Muscle of back (tissue), 13 donors: Measurements from ENCODE around the gene ATXN7. TPM values are rescaled to one million over a fixed set of nuclear protein-coding genes. Genes with fewer than 3 reads are reported as not detected.

Experiments
- DNase-seq, 3 donors: peaks; one replicate each; pipeline versions ENCODE4 v3.0.0 to v3.0.0-alpha.2; 2013
- long read RNA-seq, 9 donors: transcript quantifications; one replicate each; lab custom pipeline, GENCODE V29; 2026
- polyA plus RNA-seq, 10 donors: library from polyadenylated mRNA; unstranded; fragments of 120-200 nt; gene quantifications; one replicate each; pipeline ENCODE4 v1.2.1, GENCODE V29; 2013; ENCODE audit not compliant: insufficient read length in 10 of 10

ATXN7 gene, protein sequence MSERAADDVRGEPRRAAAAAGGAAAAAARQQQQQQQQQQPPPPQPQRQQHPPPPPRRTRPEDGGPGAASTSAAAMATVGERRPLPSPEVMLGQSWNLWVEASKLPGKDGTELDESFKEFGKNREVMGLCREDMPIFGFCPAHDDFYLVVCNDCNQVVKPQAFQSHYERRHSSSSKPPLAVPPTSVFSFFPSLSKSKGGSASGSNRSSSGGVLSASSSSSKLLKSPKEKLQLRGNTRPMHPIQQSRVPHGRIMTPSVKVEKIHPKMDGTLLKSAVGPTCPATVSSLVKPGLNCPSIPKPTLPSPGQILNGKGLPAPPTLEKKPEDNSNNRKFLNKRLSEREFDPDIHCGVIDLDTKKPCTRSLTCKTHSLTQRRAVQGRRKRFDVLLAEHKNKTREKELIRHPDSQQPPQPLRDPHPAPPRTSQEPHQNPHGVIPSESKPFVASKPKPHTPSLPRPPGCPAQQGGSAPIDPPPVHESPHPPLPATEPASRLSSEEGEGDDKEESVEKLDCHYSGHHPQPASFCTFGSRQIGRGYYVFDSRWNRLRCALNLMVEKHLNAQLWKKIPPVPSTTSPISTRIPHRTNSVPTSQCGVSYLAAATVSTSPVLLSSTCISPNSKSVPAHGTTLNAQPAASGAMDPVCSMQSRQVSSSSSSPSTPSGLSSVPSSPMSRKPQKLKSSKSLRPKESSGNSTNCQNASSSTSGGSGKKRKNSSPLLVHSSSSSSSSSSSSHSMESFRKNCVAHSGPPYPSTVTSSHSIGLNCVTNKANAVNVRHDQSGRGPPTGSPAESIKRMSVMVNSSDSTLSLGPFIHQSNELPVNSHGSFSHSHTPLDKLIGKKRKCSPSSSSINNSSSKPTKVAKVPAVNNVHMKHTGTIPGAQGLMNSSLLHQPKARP
- polyA plus RNA-seq, result 10 to 100 TPM in 9 of 10 donors, 1 to 10 TPM in 1; 8.9 to 18.3 (median 11.7) TPM
- long read RNA-seq, donor 1, result 0 reads
- long read RNA-seq, donor 2, result 0 reads
- long read RNA-seq, donor 3, result 0 reads
- long read RNA-seq, donor 4, partial matches to known transcripts, result 0 of 2 reads
- long read RNA-seq, donor 4, other reads (novel, unspliced or antisense), result 0 of 2 reads
- long read RNA-seq, donor 5, partial matches to known transcripts, result 0 of 6 reads
- long read RNA-seq, donor 5, other reads (novel, unspliced or antisense), result 0 of 6 reads
- long read RNA-seq, donor 6, partial matches to known transcripts, result 0 of 3 reads
- long read RNA-seq, donor 6, other reads (novel, unspliced or antisense), result 0 of 3 reads
- long read RNA-seq, donor 7, partial matches to known transcripts, result 0 of 1 reads
- long read RNA-seq, donor 7, other reads (novel, unspliced or antisense), result 0 of 1 reads
- long read RNA-seq, donor 8, partial matches to known transcripts, result 0 of 1 reads
- long read RNA-seq, donor 8, other reads (novel, unspliced or antisense), result 0 of 1 reads
- long read RNA-seq, donor 9, result 0 reads

DNA sequence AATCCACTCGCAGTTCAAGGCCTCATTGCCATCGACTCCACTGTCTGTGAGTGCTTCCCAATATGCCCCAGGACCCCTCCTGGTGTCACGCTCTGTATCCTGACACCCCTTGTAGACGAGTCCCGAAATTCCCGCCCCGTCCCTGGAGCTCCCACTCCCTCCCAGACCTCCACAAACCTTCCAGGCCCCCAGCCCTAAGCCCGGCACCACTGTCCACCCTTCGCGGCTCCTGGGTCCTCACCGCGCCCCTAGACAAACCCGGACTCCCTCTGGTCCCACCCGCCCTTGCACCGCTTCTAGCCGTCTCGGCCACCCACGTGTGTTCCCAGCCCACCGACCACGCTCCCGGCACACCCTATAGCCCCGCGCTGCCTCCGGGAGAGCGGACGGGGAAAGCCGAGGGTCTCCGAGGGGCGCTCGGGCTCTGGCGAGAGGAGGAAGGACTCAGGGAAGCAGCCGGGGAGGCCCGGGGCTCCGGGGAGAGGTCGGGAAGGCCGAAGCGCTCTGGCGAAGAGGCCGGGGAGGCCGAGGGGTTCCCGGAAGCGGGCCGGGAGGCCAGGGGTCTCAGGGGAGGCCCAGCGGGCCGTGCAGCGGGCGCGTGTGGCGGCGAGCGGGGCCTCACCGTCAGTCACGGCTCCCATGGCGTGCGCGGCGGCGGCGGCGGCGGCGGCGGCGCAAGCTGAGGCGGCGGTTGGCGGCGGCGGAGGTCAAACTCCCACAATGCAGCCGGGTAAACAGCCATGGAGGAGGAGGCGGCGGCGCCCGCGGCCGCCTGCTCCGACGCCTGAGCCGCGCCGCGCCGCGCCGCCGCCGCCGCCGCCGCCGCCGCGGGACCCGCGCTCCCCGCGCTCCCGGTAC lies at the start of gene ATXN7, which contains the start of gene THOC7:
TSS of gene ATXN7 (plus strand) at position 718 of the 858 bp plus-strand sequence. CDS start 48,732 bp downstream, outside the sequence.
TSS of gene THOC7 (minus strand) at position 656 of the 858 bp plus-strand sequence. CDS start at position 641, 15 bp downstream.
- peak; percentile 49 to 85 (median 55) for DNase-seq

DNA sequence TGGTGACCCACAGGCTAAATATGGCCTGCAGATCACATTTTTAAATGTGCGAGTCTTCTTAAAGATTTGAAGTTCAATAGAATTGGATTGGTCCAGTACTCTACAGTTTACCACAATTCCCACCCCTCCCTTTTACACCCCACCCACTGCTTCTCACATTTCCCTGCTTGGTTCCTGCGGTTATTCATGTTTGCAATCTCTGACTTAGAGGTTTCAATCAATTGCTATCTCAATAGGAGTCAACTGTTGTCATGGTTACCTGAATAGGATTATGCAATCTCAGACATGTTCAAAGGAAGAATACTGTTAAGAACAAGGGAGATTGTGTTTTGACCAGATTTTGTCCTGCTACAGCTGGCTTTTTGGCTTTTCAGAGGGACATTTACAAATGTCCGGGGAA lies 49.4 kb upstream of the ATXN7 start:
- no peak for DNase-seq

DNA sequence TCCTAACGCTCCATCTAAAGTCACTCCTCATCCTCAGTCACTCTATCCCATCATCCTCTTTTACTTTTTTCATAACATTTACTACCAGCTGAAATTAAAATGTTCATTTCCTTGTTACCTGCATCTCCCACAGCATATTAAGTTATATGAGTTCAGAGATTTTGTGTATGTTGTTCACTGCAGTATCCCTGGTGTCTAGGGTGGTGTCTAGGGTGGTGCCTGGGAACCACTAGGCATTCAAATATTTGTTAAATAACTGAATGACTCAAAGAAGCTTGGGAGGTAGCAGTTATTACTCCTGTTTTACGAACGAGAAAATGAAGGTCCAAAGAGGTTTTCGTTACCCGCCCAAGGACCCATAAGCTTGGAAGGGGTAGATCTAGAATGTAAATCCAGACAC lies 46.4 kb upstream of the ATXN7 start:
- DNase-seq, result no peak

DNA sequence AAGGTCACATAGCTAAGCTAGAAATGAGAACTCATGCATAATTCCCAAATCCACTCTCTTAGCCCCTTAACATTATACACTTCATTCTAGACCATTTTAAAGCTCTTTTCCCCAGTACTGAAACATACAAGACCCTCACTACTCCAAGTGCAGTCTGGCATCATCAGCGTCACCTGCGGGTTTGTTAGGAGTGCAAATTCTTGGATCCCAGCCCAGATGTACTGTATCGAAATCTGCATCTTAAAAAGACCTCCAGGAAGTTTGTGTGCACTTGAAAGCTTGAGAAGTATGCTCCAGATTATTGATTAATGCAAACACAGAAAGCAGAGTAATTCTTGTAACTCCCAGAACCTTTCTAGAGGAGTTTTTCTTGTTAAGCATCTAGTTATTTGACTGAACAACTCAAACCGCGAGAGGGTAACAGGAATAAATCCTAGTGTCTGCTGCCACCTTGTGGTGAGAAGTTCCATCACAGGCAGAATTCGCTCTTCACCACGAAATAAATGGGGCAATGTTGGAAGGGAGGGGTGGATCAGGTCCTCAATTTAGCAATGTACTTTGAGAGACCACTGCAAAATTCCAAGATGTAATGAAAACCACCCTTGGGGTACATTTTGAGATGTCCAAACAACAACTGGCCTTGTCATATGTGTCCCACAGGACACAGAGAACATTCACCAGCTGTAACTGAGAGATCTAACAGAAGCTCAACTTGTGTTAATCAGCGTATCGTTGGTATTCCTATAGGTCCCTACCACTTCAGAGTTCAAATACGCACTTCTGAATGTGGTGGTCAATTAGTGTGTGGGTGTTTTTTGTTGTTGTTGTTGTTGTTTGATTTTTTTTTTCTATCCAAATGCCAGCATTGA lies 45.2 kb upstream of the ATXN7 start:
- peak; percentile 47 to 72 (median 67) for DNase-seq

DNA sequence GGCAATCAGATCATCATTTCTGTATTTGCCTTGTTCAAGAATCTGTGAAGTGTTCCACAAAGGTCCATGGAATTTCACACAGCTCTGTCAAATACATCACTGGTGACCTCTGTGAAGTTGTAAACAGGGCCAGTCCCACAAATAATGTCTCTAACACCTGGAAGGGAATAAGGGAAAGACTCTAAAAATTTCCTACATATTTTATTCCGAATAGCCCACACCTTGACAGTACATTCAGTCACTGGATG lies 44.6 kb upstream of the ATXN7 start, which contains the start of gene C3orf49:
TSS of gene C3orf49 (plus strand) at position 149 of the 248 bp plus-strand sequence. CDS start 173 bp downstream, outside the sequence.
- no peak for DNase-seq

DNA sequence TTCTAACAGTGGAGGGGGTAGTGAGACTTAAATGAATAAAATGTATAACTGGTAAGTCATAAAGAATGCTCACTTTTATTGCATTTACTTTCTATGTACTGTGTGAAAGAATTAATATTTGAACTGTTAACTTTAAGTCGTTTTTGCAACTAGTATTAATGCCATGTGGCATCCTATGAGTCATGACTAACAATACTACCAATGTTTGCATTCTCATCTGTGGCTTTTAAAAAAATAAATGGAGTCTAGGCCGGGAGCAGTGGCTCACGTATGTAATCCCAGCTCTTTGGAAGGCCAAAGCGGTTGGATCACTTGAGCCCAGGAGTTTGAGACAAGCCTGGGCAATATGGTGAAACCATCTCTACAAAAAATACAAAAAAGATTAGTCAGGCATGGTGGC lies 39.4 kb upstream of the ATXN7 start:
- peak in 1 of 3 donors; percentile 19 for DNase-seq

DNA sequence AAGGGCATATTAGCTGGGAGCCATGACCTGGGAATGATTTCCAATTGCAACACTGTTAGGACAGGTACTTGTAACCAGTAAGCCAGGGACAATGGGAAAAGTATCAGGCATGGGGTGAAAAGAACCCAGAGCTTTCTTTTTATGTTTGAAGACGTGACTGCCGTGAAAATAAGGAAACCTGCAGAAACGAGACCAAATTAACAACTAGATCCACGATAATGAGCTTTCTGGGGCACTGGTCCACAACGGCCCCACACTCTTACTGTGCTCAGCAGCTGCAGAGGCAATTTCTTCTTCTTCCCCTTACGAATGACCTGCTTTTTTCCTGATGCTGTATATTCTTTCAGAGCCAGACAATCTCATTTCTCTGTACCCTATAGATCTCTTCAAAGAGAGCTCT lies 33.1 kb upstream of the ATXN7 start:
- no peak for DNase-seq

DNA sequence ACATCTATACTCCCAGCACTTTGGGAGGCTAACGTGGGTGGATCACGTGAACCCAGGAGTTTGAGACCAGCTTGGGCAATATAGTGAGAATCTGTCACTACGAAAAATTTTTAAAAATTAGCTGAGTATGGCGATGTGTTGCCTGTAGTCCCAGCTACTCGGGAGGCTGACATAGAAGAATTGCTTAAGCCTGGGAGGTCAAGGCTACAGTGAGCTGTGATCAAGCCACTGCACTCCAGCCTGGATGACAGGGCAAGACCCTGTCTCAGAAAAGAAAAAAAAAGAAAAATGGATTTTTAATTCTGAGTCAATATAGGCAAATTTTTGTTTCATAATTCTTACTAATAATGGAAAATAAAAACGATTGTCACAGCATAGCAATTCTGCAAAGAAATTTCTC lies 31.3 kb upstream of the ATXN7 start:
- no peak for DNase-seq

DNA sequence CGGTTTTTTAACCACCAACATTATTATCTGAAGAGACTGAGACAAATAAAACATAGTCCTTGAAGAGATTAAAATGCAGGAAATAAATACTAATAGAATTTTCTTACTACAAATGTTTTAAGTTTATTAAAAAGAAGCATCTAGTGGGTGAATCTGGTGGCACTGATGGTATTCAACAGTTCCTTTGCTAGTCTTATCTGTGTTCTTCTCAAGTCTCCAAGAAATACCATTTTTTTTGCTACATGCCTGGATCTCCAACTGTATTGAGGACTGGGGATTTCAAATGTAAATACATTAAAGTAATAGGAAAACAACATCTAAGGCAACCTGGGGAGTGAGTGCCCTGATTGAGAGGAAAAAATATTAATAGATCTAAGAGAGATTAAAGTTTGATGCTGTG lies 22.0 kb upstream of the ATXN7 start:
- DNase-seq, result no peak

DNA sequence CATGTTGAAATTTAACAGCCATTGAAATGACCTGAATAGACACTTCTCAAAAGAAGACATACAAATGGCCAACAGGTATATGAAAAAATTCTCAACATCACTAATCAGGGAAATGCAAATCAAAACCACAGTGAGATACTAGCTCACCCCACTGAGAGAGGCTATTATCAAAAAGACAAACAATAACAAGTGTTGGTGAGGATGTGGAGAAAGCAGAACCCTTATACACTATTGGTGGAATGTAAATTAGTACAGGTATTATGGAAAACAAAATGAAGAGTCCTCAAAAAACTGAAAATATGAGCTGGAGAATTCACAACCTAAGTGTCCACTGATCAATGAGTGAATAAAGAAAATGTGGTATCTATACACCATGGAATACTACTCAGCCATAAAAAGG lies 21.5 kb upstream of the ATXN7 start:
- DNase-seq, result no peak

DNA sequence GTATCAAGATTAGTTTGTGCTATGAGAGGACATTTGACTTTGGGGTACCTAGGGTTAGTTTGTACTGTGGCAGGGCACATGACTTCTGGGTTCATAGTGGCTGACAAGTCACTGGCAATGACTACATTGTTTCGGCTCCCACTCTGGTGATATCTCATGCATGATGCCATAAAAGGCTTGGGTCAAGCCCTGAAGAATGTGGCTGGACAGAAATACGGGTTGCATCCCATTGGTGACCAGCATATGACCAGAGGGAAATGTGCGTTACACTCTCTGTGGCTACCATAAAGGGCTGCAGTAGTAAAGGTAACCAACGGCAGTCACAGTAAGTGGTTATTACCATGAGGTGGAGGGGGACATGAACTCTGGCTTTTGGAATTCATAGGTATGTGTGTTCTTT lies 18.5 kb upstream of the ATXN7 start:
- no peak for DNase-seq

DNA sequence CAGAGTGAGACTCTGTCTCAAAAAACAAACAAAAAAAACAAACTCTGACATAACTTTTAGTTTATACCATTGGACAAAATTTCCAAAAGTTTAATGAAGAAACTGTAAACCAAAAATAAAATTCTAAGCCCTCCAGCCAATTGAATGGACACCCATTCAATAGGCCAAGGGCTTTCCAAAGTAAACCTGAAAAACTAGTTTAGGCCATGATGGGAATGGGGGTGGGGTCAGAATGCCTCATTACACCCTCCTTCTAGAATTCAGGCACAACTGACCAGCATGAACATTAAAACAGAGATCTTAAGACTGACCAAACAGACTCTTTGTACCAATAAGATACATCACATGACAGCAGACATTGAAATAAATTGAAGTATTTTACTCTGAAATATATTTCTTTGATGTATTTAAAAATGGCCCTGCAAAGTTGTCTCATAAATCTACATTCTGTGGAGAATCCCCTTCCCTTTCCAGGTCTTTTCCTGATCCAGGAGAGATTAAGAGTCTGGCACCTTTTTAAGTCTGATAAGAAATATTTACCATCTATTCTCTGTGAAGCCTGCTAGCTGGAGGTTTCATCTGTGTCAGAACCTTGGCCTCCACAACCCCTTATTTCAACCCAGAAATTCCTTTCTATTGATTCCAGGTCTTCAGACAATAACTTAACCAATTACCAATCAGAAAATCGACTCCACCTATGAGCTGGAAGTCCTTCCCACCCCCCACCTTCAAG lies 15.8 kb upstream of the ATXN7 start:
- no peak for DNase-seq

DNA sequence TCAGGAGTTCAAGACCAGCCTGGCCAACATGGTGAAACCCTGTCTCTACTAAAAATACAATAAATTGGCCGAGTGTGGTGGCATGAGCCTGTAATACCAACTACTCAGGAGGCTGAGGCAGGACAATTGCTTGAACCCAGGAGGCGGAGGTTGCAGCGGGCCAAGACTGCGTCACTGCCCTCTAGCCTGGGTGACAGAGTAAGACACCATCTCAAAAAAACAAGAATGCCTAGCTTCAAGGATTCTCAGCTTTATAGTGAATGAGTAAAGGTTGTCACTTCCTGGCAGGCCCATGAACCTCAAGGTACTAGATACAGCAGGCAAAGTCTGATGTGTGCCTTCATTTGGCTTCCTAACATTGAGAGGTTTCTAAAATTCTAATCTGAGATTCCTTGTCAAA lies 14.5 kb upstream of the ATXN7 start:
- no peak for DNase-seq

DNA sequence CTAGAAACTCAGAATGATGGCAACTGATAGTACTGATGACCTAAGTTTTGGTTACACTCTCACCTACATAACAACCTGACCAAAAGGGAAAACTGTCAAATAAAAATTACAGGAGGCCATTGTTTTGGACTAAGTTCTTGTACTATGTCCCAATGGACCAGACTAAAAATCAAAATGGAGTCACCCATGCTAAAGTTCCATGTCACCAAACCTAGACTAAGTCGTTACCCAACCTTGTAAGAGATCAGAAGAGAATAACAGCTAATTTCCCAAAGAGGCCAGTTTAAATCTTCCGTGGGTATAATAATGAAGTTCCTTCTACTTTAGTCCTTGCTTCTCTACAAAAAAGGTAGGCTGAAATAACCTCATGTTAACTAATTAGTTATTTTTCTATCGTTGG lies 12.4 kb upstream of the ATXN7 start:
- DNase-seq, result no peak

DNA sequence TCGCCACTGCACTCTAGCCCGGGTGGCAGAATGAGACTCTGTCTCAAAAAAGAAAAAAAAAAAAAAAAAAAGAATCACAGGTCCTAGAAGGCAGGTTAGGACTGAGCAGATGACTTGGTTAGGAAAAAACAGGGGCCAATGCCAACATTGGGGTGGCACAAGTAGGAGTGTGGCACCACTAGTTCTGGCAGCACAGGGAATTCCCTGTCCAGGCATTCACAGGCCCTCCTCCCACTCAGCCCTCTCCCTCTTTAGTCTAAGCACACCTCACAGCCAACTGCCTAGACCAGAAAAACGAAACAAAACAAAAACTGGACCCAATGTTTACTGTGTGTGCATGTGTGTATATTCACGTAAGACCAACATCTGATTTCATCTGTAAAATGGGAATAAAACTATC lies 10.6 kb upstream of the ATXN7 start:
- DNase-seq, result no peak

DNA sequence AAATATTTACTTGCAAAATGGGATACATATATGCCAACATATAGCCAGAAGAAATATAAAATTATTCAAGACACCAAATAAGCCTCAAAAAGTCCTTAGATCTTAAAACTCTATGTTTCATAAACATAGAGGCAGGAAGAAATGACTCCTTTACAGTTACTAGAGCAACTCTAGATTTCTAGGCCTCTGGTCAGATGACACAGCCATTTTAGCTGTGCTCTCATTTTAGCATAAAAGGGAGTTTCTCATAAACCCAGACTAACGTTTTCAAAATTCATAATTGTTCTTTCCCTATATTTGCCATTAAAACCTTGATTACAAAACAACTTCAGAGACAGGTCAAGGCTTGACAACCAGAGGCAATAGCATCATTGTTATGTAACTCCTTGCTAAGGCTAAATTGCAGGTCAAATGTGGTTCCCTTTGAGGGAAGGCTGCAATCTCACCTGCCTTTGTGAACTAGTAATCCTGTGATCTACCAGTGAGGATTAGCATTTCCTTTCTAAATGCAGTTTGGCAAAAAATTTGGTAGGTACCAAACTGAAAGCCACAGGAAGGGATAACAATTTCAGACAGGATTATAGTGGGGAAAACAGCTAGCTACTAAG lies 8.2 kb upstream of the ATXN7 start:
- no peak for DNase-seq

DNA sequence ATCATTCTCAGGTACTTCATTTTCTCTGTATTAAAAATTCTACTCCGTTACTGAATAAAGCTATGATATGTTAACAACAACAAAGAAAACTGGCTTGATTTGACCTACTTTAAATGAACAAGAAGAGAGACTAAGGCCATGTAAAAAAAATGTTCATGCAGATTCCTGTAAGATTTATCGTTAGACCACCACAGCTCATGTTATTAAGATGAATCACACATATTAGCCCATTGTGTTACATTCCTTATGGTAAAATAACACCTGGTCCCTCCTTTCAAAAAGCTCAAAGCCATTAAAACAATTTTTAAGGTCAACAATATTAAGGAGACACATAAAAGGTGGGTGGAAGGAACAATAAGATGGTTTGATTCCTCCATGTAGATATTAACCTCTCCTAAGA lies 6.4 kb upstream of the ATXN7 start:
- DNase-seq, result no peak

DNA sequence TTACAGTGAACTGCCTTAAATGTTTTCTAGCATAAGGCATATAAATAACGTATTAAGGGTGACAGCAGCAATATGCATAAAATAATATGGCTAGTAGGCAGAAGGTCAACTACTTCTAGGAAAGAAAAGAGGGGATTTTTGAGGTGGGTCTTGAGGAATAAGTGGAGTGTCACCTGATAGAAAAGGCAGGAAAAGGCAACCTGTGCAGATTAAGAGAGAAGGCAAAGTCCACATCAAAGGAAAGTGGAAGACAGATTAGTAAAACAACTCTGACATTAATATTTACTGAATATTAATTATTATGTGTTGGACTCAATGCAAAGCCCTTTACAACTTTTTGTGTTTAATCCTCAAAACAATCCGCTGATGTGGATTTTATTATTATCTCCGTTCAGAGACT lies 2.9 kb upstream of the ATXN7 start:
- DNase-seq, result no peak

DNA sequence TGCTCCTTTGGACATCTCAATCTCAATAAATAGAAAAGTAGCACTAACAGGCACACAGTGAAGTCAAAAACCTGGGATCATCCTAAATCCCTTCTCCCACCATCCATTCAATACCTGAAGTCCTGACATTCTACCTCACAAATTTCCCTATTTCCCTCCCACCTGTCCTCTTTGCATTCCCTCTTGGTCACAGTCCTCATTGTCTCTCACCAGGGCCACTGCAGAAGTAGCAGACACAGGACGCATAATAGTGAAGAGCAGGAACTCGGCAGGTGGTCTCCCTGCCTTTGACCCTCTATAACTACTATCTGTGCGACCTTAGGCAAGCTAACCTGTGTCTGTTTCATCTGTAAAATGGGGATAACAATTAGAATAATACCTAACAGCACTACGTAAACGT lies 2.4 kb upstream of the ATXN7 start:
- DNase-seq, result no peak
